ENCODE data around the gene MYH10. TPM values are rescaled to one million over a fixed set of nuclear protein-coding genes. Genes with fewer than 3 reads are reported as not detected.

Gene MYH10
- total RNA-seq, 1 experiment from 2014 or later: 251 TPM

GRCh38 chr17:8650119-8650499, 19.6 kb upstream of the MYH10 start:
- Histone ChIP-seq H3K79me2 (ENCODE audit: insufficient read depth, low read length) (no peaks in the 10 kb centered on the region), H3K9me3 (ENCODE audit: control insufficient read depth, low read depth, low read length) (no peaks in the 10 kb centered on the region), H3K27me3 (ENCODE audit: insufficient read depth, low read length) (no peaks in the 10 kb centered on the region), H4K20me1 (ENCODE audit: control insufficient read depth, insufficient read depth, insufficient read length) (no peaks in the 10 kb centered on the region), H2BK20ac (ENCODE audit: low read depth, low read length, poor library complexity, severe bottlenecking) (no peak overlapping the region), H2AFZ (ENCODE audit: low read length) (no peak overlapping the region), H3K9ac (ENCODE audit: extremely low read depth, insufficient read length, low read length) (no peak overlapping the region), H3K4me2 (ENCODE audit: insufficient read depth, insufficient read length, low read length) (no peak overlapping the region), H4K5ac (ENCODE audit: insufficient read length, low read depth, low read length) (no peak overlapping the region), H3K23me2 (ENCODE audit: insufficient read length, low read depth, low read length, poor library complexity, severe bottlenecking) (no peaks in the 10 kb centered on the region), H2BK12ac (ENCODE audit: insufficient read length, low read depth, low read length) (no peak overlapping the region), H3K4ac (ENCODE audit: low read depth, low read length) (no peak overlapping the region), H3K4me1 (ENCODE audit: insufficient read depth, low read length) (no peaks in the 10 kb centered on the region), H3K14ac (ENCODE audit: insufficient read depth, low read length) (no peak overlapping the region), H4K8ac (replicated peaks; ENCODE audit: insufficient read length, low read depth, low read length) (no peak overlapping the region), H3T11ph (ENCODE audit: low read length) (no peak overlapping the region), H3K56ac (ENCODE audit: insufficient read length, low read depth, low read length) (no peak overlapping the region), H3K79me1 (ENCODE audit: insufficient read depth, low read depth, low read length, poor library complexity, severe bottlenecking) (no peaks in the 10 kb centered on the region), H4K91ac (ENCODE audit: insufficient read length, low read depth, low read length) (no peak overlapping the region), H2BK5ac (ENCODE audit: insufficient read length, low read length) (no peak overlapping the region), H3K18ac (ENCODE audit: insufficient read length, low read depth, low read length) (no peak overlapping the region), H3K23ac (ENCODE audit: insufficient read length, low read depth, low read length) (no peak overlapping the region), H2AK5ac (ENCODE audit: insufficient read length, low read length) (no peak overlapping the region), H3K27ac (ENCODE audit: insufficient read length, low read depth, low read length) (no peak overlapping the region), H2BK15ac (ENCODE audit: low read depth, low read length) (no peak overlapping the region), H2BK120ac (ENCODE audit: low read depth, low read length, poor library complexity, severe bottlenecking) (no peak overlapping the region)
- TF ChIP-seq CTCF (conservative IDR thresholded peaks at IDR 0.05): no peak
- Mint-ChIP-seq H3K4me3 (no peak overlapping the region), H3K27me3 (ENCODE audit: low read depth) (peaks cover 2% of the 10 kb centered on the region; the same call in 1 of the 2 replicates), H3K9me3 (no peaks in the 10 kb centered on the region; a peak in 1 of 5 replicates), H3K4me1 (no peaks in the 10 kb centered on the region), H3K36me3 (ENCODE audit: insufficient read depth in 1 of 3, low read depth in 3 of 3) (no peaks in the 10 kb centered on the region), H3K27ac (no peak overlapping the region)
- WGBS (ENCODE audit: extremely low coverage, insufficient read length, low lambda C conversion rate): no CpG with 5 or more reads among the region's 1 CpG
- DNase-seq: no peak
